Inflammatory macrophage treated with lipopolysaccharide for 4 hours (primary cell): ENCODE results near the gene PSMC1.

Experiments used
- DNase-seq: peaks from one replicate; pipeline ENCODE4 v3.0.0-alpha.2; 2020

PSMC1 gene

DNA sequence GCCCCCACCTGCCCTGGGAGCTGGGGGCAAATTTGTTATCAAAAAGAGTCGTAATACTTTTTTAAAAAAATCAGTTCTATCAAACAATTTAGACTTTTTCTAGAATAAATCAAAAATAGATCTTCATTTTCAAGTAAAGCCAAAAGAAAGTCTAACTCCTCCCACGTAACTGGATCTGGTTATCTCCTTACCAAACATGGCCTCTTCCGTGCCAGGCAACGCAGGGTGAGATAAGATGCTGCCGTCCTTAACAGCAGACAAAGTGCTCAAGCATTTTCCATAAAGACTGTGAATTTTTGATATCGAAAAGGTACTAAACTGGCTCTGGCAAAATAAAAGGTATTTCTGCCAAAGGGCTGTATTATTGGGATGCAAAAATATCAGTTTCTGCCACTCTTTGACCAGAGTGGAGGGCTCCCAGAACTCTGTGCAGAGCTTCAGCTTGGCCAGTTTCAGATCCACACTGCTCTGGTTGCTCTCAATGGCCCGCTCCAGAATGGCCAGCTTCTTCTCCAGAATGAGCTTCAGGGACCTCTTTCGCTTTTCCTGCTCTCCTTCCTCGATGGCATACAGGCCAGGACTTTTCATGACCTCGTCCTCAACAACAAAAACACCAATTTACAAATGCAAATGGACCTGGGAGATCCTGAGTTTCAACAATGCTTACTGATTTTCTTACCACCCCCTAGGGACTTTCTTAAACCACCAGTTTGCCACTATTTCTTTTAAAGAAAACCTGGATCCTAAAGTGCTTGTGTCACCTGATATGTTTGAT, 46.4 kb downstream of the PSMC1 start:
- DNase-seq: no peak

DNA sequence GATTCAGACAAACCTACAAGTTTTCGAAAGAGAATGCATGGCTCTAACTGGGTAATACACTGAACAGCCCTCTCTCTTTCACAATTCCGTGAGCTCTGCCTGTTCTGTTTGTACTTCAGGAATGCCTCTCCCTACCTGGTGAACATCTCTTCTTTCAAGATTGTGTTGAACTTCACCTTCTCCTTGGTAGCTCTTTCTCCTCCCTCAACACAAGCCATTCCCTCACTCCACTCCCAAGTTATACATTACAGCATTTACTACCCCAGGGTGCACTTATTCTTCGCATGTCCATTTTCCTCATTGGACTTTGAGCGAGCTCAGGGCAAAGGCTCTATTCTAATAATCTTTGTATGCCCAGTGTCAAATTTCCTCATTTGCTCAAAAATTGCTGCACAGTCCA, 47.1 kb downstream of the PSMC1 start:
- DNase-seq: no peak

DNA sequence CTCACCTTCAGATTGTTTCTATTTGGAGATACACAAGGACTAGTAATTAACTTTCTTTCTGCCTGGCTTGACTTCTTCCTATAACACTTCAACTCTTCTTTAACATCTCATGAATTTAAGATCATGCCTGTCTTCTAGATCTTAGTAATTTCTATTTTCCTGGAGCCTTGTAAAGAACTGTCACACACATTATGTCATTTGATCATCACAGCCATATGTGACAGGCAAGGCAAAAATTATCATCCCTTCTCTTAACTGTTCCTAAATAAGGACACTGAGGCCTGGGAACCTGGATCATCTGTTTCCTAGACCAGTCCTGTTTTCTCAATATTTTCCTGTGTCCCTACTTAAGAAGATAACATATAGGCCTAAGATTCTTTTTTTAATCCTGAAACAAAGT, 48.1 kb downstream of the PSMC1 start:
- no peak for DNase-seq

DNA sequence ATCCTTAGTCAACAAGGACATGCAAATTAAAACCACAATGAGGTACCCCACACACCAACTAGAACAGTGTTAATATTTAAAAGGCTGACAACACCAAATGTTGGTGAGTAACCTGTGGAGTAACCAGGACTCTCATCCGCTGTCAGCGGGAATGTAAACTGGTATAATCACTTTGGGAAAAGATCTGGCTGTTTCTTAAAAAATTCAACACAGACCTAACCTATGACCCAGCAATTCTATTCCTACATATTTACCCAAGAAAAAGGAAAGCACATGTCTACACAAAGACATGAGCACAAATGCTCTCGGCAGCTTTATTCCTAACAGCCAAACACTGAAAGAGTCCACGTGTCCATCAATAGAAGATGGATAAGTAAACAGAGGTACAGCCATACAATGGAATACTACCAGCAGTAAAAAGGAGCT, 48.8 kb downstream of the PSMC1 start:
- DNase-seq: no peak

DNA sequence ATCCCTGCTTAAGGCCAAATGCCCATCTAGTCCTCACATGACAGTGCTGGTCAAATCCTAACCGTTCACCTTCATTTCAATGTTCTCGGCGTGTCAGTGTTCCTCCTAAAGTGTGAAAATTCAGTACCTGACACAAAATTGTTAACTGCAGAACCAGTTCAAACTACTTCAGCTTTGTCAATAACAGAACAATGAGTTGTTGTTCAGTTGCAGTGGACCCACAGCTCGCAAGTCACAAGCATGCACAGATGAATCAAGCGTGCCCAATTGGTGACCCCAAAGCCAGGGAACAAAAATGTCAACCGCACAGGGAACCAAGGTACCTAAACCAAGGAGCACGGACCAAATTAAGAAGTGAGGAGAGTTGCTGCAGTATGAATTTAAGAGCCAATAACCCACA, 52.2 kb downstream of the PSMC1 start:
- DNase-seq: no peak

DNA sequence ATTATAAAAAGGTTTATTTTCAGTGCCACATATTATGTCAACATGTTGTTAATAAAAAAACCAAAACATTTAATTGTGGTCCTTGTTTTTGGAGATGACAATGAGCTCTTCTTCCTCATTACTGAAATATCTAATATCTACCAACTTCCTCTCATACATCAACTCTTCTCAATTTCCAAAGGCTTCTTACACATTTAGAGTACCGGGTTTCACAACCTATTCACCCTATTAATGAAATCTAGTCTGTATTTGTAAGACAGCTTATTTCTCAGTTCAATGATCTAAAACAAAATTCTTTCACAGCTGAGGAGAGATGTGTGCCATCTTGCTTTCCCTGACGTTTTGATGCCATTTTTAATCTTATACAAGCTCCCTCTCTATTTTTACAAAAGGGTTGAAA, 60.9 kb downstream of the PSMC1 start:
- DNase-seq: peak; percentile 64

DNA sequence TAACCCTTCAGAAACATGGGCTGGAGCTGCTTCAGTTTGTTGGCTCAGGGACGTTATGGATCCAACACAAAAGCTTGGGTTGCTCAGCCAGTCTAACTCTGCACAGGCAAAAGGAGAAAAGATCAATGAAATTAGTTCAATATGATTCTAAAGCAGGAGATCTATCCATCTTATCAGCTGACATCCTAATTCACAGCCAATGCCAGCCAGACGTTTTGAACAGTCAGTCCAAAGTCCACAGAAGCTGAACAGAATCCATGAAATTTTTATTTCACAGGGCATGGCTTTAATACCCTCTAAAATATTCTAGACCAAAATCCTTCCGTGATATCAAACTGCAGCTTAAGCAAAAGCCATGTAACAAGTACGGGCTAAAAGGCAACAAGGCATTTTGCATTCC, 61.7 kb downstream of the PSMC1 start:
- DNase-seq: no peak

DNA sequence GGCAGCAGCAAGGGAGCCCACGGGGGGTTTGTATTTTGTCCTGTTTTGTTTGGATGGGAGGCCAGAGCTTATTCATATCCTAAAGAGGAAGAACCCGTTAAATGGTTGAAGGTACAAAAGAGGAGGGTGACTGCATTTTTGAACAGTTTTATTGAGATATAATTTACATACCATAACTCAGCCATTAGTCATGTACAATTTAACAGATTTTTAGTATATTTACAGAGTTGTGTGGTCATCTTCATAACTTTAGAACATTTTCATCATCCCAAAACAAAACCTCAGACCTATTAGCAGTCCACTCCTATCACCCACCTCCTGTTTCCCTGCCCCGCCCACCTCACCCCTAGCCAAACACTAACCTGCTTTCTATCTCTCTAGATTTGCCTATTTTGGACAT, 62.8 kb downstream of the PSMC1 start:
- no peak for DNase-seq

DNA sequence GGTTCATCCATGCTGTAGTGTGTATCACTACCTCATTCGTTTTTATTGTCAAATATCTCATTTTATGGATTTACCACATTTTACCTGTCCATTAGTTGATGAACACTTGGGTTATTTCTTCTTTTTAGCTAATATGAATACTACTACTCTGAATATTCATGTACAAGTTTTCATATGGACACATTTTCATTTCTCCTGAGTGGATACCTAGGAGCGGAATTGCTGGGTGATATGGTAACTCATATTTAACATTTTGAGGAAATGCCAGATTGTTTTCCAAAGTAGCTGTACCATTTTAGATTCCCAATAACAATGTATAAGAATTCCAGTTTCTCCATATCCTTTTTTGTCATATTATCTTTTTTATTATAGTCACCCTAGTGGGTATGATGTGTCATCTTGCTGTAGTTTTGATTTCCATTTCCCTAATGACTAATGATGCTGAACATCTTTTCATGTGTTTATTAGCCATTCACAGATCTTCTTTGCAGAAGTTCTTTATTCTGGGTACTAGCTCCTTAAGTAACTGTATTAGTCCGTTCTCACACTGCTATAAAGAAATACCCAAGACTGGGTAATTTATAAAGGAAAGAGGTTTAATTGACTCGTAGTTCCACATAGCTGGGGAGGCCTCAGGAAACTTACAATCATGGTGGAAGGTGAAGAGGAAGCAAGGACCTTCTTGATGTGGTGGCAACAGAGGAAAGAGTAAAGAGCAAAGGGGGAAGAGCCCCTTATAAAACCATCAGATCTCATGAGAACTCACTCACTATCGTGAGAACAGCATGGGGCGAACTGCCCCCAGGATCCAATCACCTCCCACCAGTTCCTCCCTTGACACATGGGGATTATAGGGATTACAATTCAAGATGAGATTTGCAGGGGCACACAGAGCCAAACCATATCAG, 63.5 kb downstream of the PSMC1 start:
- DNase-seq: peak; percentile 80

DNA sequence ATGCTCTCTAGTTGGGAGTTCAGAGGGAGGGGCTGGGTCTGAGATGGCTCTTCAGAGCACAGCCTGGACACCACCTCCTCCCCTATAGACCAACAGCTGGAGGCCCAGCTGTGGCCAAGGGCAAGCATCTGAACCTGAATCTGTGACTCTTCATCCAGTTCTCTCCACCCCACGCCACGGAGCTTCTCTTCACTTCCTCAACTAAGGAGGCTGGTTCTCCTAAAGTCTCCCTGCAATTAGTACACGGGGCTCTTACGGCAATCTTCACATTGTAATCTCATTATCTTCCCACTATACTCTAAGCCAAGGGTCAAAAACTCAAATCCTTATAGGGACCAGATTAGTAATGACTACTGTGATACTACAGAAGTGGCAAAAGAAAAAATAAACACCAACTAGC, 65.5 kb downstream of the PSMC1 start:
- DNase-seq: peak; percentile 57
